ENCODE results near the gene TNFRSF4.
"Not testable (repeated sequence)": the region's sequence is repeated elsewhere in the genome, so short reads cannot be mapped to it uniquely, and the experiment has no call there.

TNFRSF4 gene

DNA sequence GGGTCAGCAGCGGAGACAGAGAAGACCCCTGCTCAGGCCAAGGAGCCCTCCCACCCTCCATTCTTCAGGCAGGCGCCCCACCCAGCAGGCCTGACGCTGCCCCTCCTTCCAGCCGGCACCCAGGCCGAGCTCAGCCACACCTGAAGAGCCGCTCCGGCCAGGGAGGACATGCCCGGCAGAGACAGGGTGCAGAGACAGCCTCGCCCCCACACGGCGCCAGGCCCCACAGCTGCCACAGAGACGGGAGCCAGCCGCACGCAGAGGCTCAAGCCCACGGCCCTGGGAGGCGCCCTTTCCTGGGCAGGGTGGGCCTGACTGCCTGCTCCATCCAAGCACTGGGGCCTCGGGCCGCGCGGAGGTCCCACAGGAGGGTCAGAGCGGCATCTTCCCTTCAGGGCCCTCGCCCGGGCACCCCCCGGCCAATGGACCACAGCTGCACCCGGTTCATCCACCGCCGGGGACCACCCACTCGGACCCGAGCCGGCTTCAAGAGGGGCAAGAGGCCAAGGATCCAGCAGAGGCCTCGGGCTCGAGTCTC lies 35.1 kb downstream of the TNFRSF4 start:
- TF ChIP-seq, protein P1, sequence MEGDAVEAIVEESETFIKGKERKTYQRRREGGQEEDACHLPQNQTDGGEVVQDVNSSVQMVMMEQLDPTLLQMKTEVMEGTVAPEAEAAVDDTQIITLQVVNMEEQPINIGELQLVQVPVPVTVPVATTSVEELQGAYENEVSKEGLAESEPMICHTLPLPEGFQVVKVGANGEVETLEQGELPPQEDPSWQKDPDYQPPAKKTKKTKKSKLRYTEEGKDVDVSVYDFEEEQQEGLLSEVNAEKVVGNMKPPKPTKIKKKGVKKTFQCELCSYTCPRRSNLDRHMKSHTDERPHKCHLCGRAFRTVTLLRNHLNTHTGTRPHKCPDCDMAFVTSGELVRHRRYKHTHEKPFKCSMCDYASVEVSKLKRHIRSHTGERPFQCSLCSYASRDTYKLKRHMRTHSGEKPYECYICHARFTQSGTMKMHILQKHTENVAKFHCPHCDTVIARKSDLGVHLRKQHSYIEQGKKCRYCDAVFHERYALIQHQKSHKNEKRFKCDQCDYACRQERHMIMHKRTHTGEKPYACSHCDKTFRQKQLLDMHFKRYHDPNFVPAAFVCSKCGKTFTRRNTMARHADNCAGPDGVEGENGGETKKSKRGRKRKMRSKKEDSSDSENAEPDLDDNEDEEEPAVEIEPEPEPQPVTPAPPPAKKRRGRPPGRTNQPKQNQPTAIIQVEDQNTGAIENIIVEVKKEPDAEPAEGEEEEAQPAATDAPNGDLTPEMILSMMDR (IDR thresholded peaks at IDR 0.05; ENCODE audit: borderline replicate concordance, control extremely low read depth, extremely low read depth, insufficient read depth, missing control alignments), result no peak
- no peak for DNase-seq (ENCODE audit: low spot score)
- in situ Hi-C loops (cut with MboI; ENCODE audit: low sequenced_read_pairs, unreplicated experiment), result no loop called here

DNA sequence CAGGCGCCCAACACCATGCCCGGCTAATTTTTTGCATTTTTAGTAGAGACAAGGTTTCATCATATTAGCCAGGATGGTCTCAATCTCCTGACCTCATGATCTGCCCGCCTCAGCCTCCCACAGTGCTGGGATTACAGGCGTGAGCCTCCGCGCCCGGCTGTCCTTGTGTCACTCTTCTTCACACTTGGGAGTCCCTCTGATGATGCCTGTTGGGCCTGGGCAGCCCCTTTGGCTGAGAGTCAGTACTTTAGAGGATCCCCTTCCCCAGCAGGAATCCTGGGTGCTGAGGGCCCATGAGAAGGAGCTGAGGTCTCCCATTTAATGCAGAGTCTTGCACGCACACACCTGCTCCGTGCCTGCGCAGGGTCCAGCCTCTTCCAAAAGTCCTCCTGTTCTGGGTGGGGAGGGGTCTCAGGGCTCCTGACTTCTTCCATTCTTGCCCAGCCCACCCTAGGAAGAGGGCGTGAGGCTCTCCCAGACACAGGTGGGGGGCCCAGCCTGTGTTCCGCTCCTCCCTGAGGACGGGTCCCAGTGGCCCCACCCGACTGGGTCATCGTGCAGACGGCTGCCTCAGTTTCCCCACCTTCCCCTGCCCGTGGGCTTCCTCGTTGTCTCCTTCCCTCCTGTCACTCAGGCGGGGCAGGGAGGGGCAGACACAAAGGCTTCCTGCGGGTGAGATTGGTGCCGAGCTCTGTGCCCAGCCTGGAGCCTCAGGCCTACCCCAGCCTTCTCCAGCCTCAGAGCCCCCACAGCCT lies 36.3 kb downstream of the TNFRSF4 start:
- TF ChIP-seq, protein P1 (IDR thresholded peaks at IDR 0.05; ENCODE audit: borderline replicate concordance, control extremely low read depth, extremely low read depth, insufficient read depth, missing control alignments), result no peak
- DNase-seq (ENCODE audit: low spot score), result no peak
- in situ Hi-C loops (cut with MboI; ENCODE audit: low sequenced_read_pairs, unreplicated experiment), result no loop called here

DNA sequence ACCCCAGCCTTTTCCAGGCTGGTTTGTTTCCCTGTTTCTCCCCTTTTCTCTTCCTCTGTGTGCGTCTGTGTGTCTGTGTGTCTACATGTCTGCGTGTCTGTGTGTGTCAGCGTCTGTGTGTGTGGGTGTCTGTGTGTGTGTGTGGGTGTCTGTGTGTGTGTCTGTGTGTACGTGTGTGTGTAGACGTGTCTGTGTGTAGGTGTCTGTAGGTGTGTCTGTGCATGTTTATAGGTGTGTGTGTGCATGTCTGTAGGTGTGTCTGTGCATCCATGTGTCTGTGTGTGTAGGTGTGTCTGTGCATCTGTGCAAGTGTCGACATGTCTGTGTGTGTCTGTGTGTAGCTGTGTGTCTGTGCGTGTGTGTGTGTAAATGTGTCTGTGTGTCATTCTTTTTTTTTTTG lies 37.0 kb downstream of the TNFRSF4 start:
- in situ Hi-C loops (cut with MboI; ENCODE audit: low sequenced_read_pairs, unreplicated experiment), result no loop called here
- no peak for DNase-seq (ENCODE audit: low spot score)
- TF ChIP-seq, protein P1 (IDR thresholded peaks at IDR 0.05; ENCODE audit: borderline replicate concordance, control extremely low read depth, extremely low read depth, insufficient read depth, missing control alignments), result no peak

DNA sequence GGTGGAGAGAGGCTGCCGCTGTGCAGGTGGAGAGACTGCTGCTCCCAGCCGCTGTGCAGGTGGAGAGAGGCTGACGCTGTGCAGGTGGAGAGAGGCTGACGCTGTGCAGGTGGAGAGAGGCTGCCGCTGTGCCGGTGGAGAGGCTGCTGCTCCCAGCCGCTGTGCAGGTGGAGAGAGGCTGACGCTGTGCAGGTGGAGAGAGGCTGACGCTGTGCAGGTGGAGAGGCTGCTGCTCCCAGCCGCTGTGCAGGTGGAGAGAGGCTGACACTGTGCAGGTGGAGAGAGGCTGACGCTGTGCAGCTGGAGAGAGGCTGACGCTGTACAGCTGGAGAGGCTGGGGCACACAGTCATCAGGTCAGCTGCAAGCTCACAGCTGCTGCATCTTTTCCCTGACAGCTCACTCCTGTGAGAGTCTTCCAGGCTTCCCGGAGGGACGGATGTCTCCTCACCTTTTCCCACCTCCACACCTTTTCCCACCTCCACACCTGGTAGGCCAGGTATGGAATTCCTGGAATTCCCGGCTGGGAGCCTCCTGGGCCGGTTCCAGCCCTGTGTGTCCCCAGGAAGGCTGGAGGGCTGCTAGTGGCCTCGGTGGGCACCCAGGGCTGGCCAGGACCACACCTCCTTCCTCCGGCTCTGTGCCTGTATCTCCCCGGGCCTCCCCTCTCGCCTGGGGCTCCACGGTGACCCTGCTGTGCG lies 37.7 kb downstream of the TNFRSF4 start:
- DNase-seq (ENCODE audit: low spot score); in situ Hi-C loops (cut with MboI; ENCODE audit: low sequenced_read_pairs, unreplicated experiment): not testable (repeated sequence)

DNA sequence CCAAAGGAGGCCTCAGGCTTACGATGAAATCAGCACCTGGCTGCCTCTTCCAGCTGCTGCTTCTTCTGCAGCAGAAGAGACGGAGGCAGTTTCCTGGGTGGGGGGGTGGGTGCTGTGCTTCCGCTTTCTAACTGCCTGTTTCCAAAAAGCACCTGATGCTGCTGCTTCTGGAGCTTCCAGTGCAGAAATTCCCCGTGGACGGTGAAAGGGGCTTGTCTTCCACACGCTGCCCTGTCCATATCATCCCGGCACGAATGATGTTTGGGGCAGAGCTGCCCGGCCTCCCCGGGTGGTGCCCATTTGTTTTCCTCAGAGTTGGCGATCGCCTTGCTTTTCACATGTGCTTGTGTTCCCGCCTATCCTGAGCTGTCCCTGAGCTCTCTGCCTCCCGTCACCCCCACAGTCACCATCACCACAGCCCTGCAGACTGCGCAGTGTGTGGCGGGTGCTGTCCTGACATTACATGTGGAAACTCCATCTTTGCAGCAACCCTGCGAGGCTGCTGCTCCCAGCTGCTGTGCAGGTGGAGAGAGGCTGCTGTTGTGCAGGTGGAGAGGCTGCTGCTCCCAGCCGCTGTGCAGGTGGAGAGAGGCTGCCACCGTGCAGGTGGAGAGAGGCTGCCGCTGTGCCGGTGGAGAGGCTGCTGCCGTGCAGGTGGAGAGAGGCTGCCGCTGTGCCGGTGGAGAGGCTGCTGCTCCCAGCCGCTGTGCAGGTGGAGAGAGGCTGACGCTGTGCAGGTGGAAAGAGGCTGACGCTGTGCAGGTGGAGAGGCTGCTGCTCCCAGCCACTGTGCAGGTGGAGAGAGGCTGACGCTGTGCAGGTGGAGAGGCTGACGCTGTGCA lies 38.5 kb downstream of the TNFRSF4 start:
- TF ChIP-seq, protein P1 (IDR thresholded peaks at IDR 0.05; ENCODE audit: borderline replicate concordance, control extremely low read depth, extremely low read depth, insufficient read depth, missing control alignments), result no peak
- in situ Hi-C loops (cut with MboI; ENCODE audit: low sequenced_read_pairs, unreplicated experiment), result no loop called here
- DNase-seq (ENCODE audit: low spot score), result no peak

DNA sequence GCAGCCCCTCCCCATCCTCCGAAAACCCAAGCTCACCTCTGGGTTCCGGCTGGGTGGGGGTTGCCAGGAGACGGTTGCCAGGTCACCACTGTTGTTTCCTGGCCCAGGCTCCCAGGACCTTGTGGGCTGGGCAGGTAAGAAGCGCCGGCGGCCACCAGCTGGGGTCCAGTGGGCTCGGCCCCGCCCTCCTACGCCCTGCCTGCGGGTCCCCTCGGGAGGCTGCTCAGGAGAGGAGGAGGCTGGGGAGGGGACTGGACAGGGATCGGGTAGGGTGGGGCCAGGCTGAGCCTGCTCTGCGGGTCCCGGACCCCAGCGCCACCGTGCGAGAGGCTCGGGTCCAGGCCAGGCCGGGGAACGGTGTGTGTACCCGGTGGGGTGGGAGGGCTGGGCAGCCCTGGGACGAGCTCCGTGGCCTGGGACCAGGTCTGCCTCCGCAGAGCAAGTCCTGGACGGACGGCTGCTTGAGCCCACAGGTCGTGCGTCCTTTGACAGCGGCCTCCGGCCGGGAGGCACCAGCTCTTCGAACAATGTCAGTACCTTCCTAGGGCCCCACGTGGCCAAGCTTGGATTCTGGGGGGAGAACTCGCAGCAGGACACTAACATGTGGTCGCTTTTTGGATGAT lies 40.0 kb downstream of the TNFRSF4 start, which contains the start of gene TTLL10:
TTLL10 (plus strand) TSS at position 88 of the 623 bp plus-strand sequence. CDS start 5,336 bp downstream, outside the sequence.
- TF ChIP-seq, protein P1 (IDR thresholded peaks at IDR 0.05; ENCODE audit: borderline replicate concordance, control extremely low read depth, extremely low read depth, insufficient read depth, missing control alignments), result no peak
- in situ Hi-C loops (cut with MboI; ENCODE audit: low sequenced_read_pairs, unreplicated experiment), result no loop called here
- no peak for DNase-seq (ENCODE audit: low spot score)

Measured in GM13976 (cell line).